ENCODE results near the gene AGTRAP.

- no peak for TF ChIP-seq CTCF (IDR thresholded peaks at IDR 0.05)
- TF ChIP-seq POLR2A (IDR thresholded peaks at IDR 0.05) = no peak
These were observed 47.6 kb downstream of the AGTRAP start for GRCh38 chr1:11783556-11783955.

Data from uterus (tissue), 2 donors.